Measurements from ENCODE around the gene CAPN12. TPM values are rescaled to one million over a fixed set of nuclear protein-coding genes. Genes with fewer than 3 reads are reported as not detected.

CAPN12 gene
- total RNA-seq, 2 donors from 2014 or later, result 8.3 to 15.2 TPM

DNA sequence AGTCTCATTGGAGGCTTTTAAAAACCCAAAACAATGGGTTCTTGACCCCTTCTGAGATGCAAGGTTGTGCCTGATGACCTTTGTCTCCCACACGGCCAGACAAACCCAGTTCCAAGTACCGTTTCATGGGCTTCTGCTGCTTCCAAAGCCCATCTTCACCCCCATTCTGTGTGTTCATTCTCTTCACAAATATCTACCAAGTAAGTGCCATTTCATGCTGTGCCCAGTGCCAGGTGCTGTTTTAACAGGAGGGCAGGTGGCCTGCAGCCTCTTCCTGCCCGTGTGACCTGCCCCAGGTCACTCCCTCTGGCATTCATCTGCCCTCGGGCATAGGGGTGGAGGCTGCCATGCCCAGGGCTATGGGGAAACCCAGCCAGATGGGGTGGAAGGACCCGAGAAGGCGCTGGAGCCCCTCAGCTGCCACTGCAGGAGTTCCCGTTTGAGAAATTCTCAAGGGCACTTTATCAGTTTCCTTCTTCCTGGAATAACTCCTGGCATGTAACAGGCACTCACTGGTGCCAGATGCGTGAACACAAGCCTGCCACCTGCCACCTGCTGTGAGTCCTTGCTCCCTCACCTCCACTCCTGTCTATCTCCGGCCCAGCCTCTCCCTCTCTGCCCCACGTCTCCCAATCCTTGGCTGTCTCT lies 12.5 kb downstream of the CAPN12 start:
- peak overlapping the region; percentile 5 for H3K27ac Mint-ChIP-seq
- peaks cover 35% of the 10 kb centered on the region for H3K4me1 Mint-ChIP-seq (ENCODE audit: low read depth)
- no peaks in the 10 kb centered on the region for H3K27me3 Mint-ChIP-seq (ENCODE audit: low read depth)
- peaks cover 0 to 6% of the 10 kb centered on the region in 2 donors for H3K36me3 Mint-ChIP-seq (ENCODE audit: insufficient read depth in 2 of 2)
- no peaks in the 10 kb centered on the region for H3K9me3 Mint-ChIP-seq
- ATAC-seq (replicated peaks in 1 of 2), result no peak
- no peak overlapping the region for H3K4me3 Mint-ChIP-seq
- no peak for DNase-seq

DNA sequence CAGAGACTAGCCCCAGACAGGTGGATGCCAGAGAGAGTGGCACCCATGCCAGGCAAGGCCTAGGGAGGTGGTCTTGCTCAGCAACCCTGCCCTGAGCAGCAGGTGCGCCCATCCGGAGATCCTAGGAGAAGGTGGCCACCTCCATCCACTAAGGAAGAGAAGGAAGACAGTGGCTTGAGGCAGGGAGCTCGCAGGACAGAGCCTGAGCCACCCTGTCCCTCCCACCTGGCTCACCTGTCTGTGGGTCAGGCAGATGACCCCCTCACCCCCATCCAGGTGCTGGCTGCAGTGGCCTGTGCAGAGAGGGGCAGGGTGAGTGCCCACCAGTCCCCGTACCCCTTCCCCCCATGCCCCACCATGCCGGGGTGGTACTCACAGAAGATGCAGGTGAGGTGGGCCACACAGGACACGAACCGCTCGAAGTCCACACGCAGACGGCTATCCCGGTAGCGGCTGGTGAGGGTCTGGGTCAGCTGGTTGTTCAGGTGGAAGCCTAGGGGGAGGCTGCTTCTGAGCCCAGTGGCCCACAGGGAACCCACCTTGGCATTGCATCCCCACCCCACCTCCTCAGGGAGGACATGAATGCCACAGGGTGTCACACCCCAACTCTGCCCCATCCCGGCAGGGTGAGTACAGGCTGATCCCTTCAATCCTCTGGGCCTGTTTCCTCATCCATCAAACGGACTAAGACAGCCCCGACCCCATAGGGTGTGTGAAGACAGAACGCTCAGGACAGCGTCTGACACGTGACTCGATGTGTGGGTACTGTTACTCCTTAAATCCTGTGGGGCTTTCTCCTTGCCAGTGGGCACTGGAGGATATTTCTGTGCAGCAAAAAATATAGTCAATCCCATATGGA lies 13.3 kb downstream of the CAPN12 start:
- no peaks in the 10 kb centered on the region for H3K27me3 Mint-ChIP-seq (ENCODE audit: low read depth)
- peaks cover 0 to 6% of the 10 kb centered on the region in 2 donors for H3K36me3 Mint-ChIP-seq (ENCODE audit: insufficient read depth in 2 of 2)
- ATAC-seq (replicated peaks in 1 of 2) (no peak), DNase-seq (no peak)
- H3K4me1 Mint-ChIP-seq (ENCODE audit: low read depth), result peaks cover 43% of the 10 kb centered on the region
- no peak overlapping the region for H3K27ac Mint-ChIP-seq
- H3K4me3 Mint-ChIP-seq, result no peak overlapping the region
- H3K9me3 Mint-ChIP-seq, result no peaks in the 10 kb centered on the region

DNA sequence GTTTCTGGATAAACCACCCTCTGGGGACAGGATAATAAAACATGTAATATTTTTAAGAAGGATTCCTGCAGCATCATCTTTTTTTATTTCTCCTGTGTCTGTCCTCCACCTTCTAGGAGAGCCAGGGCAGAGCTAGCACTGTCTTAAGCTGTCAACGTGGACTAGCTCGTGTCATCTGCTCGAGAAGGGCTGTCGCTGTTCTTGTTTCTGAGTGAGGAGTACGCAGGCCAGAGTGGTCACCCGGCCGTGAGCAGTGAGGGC lies 13.9 kb downstream of the CAPN12 start:
- peaks cover 43% of the 10 kb centered on the region for H3K4me1 Mint-ChIP-seq (ENCODE audit: low read depth)
- peaks cover 0 to 6% of the 10 kb centered on the region in 2 donors for H3K36me3 Mint-ChIP-seq (ENCODE audit: insufficient read depth in 2 of 2)
- DNase-seq, result no peak
- H3K4me3 Mint-ChIP-seq, result no peak overlapping the region
- H3K27me3 Mint-ChIP-seq (ENCODE audit: low read depth), result no peaks in the 10 kb centered on the region
- no peak for ATAC-seq (replicated peaks in 1 of 2)
- H3K27ac Mint-ChIP-seq, result peak overlapping the region; percentile 76
- H3K9me3 Mint-ChIP-seq, result no peaks in the 10 kb centered on the region

DNA sequence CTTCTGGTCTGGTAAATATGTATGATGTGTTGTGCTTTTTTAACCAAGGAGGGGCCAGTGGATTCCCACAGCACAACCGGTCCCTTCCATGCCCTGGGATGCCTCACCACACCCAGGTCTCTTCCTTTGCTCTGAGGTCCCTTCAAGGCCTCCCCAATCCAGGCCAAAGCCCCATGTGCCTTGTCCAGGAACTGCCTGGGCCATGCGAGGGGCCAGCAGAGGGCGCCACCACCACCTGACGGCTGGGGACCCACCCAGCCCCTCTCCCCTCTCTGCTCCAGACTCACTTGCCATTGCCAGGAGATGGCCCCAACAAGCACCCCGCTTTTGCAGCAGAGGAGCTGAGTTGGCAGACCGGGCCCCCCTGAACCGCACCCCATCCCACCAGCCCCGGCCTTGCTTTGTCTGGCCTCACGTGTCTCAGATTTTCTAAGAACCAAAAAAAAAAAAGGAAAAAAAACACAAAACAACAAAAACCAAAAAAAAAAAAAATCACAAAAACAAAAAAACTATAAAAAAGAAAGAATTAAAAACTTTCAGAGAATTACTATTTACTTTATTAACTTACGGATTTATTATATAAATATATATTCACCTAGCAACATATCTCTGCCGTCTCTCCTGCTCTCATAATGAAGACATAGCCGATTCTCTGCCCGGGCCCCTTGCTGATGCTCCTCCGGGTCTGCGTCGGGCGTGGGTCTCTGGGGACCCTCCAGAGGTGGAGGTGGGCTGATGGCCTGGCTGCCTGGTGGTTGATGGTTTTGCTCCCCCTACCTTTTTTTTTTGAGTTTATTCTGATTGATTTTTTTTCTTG lies 14.4 kb downstream of the CAPN12 start:
- Mint-ChIP-seq H3K4me1 (ENCODE audit: low read depth) (peaks cover 38% of the 10 kb centered on the region), H3K9me3 (no peaks in the 10 kb centered on the region), H3K27me3 (ENCODE audit: low read depth) (no peaks in the 10 kb centered on the region), H3K4me3 (no peak overlapping the region), H3K36me3 (ENCODE audit: insufficient read depth in 2 of 2) (peaks cover 0 to 6% of the 10 kb centered on the region in 2 donors), H3K27ac (peak overlapping the region; percentile 76)
- peak; percentile 86 for DNase-seq
- peak; percentile 73 to 83 for ATAC-seq (replicated peaks in 1 of 2)

DNA sequence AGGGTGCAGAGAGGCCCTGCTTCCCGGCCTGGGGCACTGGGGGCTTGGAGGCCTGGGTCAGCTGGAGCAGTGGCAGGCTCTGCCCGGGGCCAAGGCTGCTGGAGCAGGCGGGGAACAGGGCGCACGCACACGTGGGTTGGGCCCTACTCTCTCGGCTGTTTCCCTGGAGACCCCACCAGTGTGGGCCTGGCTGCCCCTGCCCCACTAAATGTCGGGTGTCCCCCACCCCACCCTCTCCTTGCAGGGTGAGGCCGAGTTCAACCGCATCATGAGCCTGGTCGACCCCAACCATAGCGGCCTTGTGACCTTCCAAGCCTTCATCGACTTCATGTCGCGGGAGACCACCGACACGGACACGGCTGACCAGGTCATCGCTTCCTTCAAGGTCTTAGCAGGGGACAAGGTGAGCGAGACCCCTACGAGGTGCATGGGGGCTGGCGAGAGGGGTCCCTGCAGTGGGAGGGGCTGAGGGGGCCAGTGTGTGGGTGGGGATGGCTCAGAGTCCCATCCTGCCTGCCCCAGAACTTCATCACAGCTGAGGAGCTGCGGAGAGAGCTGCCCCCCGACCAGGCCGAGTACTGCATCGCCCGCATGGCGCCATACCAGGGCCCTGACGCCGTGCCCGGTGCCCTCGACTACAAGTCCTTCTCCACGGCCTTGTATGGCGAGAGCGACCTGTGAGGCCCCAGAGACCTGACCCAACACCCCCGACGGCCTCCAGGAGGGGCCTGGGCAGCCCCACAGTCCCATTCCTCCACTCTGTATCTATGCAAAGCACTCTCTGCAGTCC lies 15.3 kb downstream of the CAPN12 start:
- Mint-ChIP-seq H3K36me3 (ENCODE audit: insufficient read depth in 2 of 2) (peaks cover 0 to 6% of the 10 kb centered on the region in 2 donors), H3K4me3 (no peak overlapping the region), H3K9me3 (no peaks in the 10 kb centered on the region), H3K4me1 (ENCODE audit: low read depth) (peaks cover 30% of the 10 kb centered on the region), H3K27me3 (ENCODE audit: low read depth) (no peaks in the 10 kb centered on the region), H3K27ac (no peak overlapping the region)
- ATAC-seq (replicated peaks in 1 of 2) (peak in 1 of 2 donors; percentile 3), DNase-seq (no peak)

DNA sequence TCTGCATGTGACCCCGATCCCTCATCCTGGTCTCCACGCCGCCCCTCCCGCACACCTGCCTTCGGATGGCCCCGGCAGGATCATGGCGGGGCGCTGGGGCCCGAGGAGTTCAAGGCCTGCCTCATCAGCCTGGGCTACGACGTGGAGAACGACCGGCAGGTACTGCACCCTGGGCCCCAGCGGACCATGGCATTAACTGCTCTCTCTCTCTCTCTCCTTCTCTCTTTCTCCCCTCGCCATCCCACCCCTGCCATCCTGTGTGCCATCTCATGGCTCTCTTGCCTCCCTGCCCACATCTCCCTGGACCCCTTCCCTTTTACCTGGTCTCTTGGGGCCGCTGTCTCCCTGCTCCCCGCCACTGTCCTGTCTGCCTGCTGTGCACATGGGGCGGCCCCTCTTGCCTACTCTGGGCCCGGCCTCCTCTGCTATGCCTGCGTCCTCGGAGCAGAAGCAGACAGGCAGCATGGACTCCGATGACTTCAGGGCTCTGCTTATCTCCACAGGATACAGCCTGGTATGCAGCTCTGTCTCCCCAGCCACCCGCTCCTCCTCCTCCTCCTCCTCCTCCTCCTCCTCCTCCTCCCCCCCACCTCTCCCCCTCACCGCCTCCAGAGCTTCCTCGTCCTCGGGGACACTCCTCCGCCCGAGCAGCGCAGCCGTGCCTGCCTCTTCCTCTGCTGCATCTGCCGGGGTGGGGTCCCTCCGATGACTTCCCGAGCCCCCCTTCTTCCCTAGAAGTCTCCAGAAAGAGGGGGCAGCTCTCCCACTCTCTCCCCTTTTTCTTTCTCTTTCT lies 16.2 kb downstream of the CAPN12 start:
- H3K36me3 Mint-ChIP-seq (ENCODE audit: insufficient read depth in 2 of 2), result peaks cover 0 to 6% of the 10 kb centered on the region in 2 donors
- DNase-seq, result no peak
- H3K9me3 Mint-ChIP-seq, result no peaks in the 10 kb centered on the region
- no peaks in the 10 kb centered on the region for H3K27me3 Mint-ChIP-seq (ENCODE audit: low read depth)
- no peak overlapping the region for H3K27ac Mint-ChIP-seq
- peaks cover 23% of the 10 kb centered on the region for H3K4me1 Mint-ChIP-seq (ENCODE audit: low read depth)
- no peak for ATAC-seq (replicated peaks in 1 of 2)
- no peak overlapping the region for H3K4me3 Mint-ChIP-seq

DNA sequence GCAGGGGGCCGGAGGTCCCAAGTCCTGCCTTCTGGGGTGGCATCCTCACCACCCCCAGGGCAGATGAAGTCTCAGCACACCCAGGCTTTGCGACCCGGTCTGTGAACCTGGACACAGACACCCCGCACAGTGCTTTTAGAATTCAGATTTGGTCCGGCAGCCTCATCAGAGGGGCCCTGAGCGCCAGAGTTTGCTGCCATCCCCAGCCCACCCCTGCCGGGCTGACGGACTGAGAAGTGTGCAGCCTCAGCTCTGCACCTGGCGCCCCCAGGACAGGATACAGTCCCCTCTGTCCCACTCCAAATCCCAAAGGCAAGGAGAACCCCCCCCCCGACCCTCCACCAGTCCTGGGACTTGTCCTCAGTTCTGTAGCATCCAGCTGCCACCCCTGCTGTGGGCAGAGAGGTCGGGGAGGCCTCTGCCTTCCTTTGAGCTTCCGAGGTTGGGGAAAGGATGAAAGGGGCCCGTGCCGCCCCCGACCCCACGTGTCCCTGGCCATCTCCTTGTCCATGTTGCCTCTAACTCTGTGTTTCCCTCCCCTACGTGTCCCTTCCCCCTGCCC lies 16.9 kb downstream of the CAPN12 start:
- peaks cover 0 to 4% of the 10 kb centered on the region in 2 donors for H3K36me3 Mint-ChIP-seq (ENCODE audit: insufficient read depth in 2 of 2)
- no peak for DNase-seq
- no peaks in the 10 kb centered on the region for H3K9me3 Mint-ChIP-seq
- H3K4me3 Mint-ChIP-seq, result no peak overlapping the region
- peaks cover 23% of the 10 kb centered on the region for H3K4me1 Mint-ChIP-seq (ENCODE audit: low read depth)
- no peaks in the 10 kb centered on the region for H3K27me3 Mint-ChIP-seq (ENCODE audit: low read depth)
- H3K27ac Mint-ChIP-seq, result no peak overlapping the region
- no peak for ATAC-seq (replicated peaks in 1 of 2)

DNA sequence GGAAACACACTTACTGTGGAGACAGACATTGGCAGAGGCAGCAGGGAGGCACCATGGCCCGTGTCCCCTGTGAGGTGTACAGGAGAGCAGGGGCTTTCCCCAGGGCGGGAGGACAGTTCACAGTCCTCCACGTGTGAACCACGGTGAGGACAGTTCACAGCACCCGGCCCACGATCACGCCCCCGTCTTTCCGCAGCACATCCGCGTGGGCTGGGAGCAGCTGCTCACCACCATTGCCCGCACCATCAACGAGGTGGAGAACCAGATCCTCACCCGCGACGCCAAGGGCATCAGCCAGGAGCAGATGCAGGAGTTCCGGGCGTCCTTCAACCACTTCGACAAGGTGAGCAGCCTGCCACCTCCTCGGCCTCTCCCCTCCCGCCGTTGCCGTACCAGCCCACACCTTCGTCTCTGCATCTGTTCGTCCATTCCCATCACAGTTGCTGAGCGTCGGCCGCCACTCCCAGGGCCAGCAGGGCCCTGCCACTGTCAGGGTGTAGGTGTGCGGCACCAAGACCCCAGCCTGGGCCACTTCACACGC lies 17.4 kb downstream of the CAPN12 start:
- H3K9me3 Mint-ChIP-seq, result no peaks in the 10 kb centered on the region
- H3K4me3 Mint-ChIP-seq, result no peak overlapping the region
- ATAC-seq (replicated peaks in 1 of 2), result peak in 1 of 2 donors; percentile 24
- peak overlapping the region; percentile 60 for H3K27ac Mint-ChIP-seq
- no peaks in the 10 kb centered on the region for H3K27me3 Mint-ChIP-seq (ENCODE audit: low read depth)
- H3K36me3 Mint-ChIP-seq (ENCODE audit: insufficient read depth in 2 of 2), result peaks cover 0 to 4% of the 10 kb centered on the region in 2 donors
- H3K4me1 Mint-ChIP-seq (ENCODE audit: low read depth), result peaks cover 23% of the 10 kb centered on the region
- peak; percentile 15 to 19 for DNase-seq

DNA sequence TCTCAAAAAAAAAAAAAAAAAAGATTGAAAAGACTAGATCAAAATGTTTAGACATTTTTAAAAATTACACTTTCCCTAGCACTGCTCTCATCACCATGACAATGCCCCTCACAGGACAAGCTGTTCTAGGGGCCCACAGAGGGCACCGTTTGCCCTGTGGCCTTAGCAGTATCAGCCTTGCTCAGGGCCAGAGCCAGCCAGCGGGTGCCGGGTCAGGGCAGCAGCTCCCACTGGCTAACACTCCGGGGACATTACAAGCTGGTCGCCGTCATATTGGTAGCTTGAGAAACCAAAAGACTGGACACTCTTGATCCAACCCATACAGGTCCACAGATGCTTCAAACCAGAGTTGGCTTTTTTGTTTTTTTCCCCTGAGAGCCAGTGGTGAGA lies 18.0 kb downstream of the CAPN12 start:
- ATAC-seq (replicated peaks in 1 of 2), result no peak
- DNase-seq, result no peak
- Mint-ChIP-seq H3K4me3 (no peak overlapping the region), H3K9me3 (no peaks in the 10 kb centered on the region), H3K27me3 (ENCODE audit: low read depth) (no peaks in the 10 kb centered on the region), H3K27ac (no peak overlapping the region), H3K4me1 (ENCODE audit: low read depth) (peaks cover 23% of the 10 kb centered on the region), H3K36me3 (ENCODE audit: insufficient read depth in 2 of 2) (peaks cover 0 to 4% of the 10 kb centered on the region in 2 donors)

DNA sequence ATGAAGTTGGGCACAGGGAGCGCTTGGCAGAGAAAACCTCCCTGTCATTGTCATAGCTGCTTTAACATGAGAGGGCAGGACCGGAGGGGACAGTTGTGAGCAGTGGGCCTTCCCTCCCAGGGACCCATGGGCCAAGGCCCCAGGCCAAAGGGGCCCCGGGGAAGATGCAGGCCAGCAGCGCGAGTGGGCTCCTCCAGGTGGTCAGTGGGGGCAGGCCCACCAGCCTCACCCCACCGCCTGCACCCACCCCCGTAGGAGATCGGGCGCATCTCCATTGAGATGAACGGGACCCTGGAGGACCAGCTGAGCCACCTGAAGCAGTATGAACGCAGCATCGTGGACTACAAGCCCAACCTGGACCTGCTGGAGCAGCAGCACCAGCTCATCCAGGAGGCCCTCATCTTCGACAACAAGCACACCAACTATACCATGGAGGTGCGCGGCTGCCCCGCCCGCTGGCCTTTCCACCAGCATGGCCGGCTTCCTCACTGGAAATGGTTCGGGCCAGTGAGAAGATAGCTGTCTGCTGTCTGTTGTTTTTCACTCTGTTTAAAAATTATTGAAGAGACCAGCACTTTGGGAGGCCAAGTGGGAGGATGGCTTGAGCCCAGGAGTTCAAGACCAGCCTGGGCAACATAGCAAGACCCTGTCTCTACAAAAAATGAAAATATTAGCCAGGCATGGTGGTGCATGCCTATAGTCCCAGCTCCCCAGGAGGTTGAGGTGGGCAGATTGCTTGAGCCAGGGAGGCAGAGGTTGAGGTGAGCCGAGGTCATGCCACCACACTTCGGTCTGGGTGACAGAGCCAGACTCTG lies 18.6 kb downstream of the CAPN12 start:
- Mint-ChIP-seq H3K27me3 (ENCODE audit: low read depth) (no peaks in the 10 kb centered on the region), H3K4me1 (ENCODE audit: low read depth) (peaks cover 23% of the 10 kb centered on the region), H3K9me3 (no peaks in the 10 kb centered on the region), H3K4me3 (no peak overlapping the region), H3K36me3 (ENCODE audit: insufficient read depth in 2 of 2) (peaks cover 0 to 4% of the 10 kb centered on the region in 2 donors), H3K27ac (no peak overlapping the region)
- ATAC-seq (replicated peaks in 1 of 2) (no peak), DNase-seq (no peak)
